GM19467 (cell line): ENCODE results near the gene SLC35F3.

ENCODE experiments used
- ATAC-seq: cut with Tn5 transposase; IDR thresholded peaks from one replicate; pipeline ENCODE4 v1.9.1; 2021; ENCODE audit warnings: mild to moderate bottlenecking, moderate library complexity; ENCODE audit not compliant: unreplicated experiment

Gene SLC35F3

DNA sequence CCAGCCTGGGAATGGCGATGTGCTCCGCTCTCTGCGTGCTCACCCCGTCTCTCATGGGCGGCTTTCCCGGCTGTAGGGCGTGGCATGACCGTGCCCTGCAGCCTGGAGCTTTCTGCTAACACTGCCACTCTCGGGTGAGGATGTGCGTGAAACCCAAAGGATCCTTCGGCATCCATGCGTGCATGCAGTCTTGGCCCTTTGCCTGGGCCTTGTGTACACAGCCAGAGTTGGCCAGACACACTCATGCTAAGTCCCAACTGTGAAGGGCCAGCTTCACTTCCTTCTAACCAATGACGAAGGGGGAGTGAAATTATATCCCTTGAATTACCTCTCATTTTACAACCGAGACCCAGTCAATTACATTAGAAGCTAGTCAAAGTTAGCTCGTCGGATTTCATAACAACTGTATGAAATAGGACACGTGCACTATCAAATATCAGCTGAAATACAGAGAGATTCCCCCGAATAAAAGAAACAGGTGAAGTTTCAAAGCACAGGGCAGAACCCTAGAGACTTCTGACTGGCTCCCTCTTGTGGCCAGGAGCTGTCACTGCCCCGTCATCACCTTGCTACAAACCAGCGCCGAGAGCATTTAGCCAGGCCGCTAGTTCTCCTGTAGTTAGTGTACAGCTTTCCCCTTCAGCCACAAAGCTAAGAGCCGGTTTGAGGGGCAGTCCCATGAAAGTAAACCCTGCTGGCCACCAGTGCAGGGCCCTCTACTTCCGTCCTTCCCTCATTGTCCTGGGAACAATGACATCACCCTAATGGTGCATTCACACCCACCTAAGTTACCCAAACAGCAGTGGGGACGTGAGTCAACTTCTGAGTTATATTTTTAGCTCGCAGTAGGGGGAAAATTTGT lies 405.4 kb downstream of the SLC35F3 start:
- peak; percentile 76 for ATAC-seq

DNA sequence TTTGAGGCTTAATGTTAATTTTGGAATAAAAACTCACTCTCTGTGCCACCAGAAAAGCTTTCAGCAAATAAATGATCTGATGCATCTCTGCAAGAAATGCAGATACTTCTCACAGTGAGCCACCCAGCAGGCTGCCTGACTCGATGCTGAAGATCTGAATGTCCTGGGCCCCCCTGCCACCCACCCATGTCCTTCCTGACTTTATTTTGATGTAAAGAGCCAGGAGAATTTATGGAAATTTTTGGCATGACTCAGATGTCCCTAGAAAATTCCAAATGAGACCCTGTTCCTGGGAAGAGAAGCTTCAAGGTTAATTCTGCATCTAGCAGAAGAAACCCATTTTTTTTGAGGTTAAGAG lies 406.0 kb downstream of the SLC35F3 start:
- no peak for ATAC-seq

DNA sequence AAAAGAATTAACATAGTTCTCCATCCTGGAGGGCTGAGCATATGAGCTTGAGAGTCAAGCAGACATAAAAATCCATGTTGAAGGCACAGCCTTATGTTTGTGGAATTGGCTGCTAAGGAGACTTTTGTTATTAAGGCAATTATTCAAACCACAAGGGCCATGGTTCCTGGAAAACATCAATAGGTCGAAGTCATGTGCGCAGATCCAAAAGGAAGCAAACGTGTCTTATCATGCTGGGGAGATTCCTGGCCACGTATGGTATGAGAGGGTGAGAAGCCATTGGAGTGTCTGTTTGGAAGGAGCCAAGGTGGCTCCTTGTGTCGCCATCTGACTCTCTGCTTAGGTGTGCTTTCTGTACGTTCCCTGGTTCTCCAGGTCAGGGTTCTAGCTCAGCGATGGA lies 406.9 kb downstream of the SLC35F3 start:
- ATAC-seq: no peak

DNA sequence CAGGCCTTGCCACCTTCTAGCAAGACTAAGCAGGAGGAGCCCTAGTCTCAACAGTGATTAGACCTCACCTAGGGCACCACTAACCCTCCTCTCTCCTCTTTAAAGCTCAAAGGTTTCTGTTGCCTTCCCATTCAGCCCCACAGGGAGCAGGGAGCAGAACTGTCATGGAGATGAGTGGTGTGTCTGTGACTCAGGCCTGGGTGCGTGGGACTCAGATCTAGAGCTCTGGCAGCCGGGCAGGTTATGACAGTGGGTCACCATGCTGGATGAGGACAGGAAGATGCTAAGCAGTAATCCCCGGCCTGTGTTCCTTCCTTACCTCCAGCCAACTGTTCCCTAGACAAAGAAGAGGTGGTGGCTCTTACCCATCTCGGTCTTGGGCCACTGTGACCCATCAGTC lies 408.7 kb downstream of the SLC35F3 start:
- no peak for ATAC-seq

DNA sequence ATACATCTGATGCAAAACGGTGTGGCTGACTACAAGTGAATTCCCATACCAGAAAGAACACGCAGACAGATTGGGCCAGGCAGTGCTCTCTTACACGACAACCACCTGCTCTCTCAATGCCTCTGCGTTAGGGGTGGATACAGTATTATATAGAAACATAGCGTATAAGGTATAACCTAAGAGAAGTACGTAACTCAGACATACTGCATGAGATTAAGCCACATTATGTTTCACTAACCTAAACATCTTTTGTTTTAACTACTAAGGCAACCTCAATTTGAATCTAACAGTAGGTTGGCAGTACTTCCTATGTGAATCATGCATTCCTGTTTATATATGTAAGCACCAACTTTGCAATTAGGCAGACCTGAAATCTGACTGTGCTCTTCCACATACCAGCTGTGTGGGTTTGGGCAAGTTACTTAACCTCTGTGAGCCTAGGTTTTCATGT lies 410.6 kb downstream of the SLC35F3 start:
- peak; percentile 61 for ATAC-seq

DNA sequence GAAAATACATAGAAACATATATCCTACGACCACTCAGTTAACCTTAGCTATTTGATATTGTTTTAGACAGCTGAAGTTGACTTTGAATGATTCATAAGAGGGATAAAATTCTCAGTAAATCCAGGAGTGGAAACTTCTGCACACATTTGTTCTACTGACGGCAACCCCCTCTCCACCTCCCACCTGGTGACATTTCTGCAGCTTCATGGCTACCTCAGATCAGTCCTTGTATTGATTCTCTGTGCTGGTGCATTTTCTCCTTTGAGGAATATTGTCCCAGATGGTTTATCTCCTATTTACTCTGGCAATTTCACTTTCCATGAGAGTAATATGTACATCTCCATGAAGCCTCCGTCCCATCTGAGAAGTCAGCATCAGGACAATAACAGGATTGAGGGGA lies 411.1 kb downstream of the SLC35F3 start:
- ATAC-seq: no peak

DNA sequence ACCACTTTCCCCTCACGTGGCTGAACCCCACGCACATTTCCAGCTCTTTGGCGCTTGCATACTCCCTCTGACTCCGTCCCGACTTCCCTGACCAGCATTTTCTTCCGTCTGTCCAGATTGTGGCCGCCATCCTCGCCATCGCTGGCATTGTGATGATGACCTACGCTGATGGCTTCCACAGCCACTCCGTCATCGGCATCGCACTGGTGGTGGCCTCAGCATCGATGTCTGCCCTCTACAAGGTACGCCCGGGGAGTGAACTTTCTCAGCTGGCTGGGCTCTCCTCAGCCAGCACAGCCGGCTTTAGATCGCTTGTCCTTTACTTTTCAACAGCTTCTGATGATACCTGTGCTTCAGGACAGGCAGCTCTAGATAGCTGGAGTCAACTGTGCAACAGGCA lies 412.0 kb downstream of the SLC35F3 start:
- ATAC-seq: no peak

DNA sequence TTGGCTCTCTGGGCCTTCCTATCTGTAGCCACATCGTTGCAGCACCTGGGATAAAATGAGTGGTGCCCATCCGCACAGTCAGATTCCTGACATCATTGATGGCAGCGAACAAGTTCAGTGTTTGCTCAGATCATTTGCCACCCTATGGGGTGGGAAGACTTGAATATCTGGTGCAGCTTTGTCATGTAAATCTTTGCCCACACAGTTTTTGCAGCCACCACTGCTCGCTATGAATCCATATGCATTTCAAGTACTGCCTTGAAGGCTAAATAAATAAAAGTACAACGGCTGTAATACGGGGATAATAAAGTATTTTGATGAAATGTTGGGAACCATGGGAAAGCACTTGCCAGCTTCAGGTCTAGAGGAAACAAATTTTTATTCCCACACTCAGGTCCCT lies 412.5 kb downstream of the SLC35F3 start:
- no peak for ATAC-seq

DNA sequence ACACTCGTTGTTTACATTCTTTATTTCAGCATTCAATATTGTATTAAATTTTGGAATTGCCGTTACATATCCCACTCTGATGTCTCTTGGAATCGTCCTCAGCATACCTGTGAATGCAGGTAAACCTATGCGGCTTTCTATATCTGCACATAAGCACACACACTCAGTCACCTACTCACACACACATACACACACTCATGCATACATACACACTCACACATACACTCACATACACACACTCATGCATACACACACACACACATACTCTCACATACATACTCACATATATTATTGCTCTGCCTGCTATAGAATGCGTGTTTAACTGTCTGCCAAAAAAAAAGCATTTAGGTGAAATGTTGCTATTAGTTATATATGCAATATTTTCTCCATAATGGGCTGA lies 415.6 kb downstream of the SLC35F3 start:
- no peak for ATAC-seq

DNA sequence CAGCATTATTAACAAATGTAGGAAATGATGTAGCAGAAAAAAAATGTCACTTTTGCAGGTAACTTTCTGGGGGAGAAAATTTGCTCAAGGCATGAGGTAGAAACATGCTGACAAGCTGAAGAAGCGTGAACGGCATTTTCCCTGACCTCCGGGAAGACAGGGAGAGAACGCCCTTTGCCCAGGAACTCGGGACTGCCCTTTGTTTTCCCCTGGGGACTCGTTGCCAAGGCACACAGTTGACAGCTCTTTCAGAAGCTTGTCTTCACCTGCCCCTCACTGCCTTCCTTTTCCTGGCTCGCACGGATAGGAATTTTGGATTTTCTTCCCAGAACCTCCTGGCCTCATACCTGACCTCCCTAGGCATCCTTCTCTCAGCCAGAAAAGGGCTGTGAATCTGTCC lies 416.1 kb downstream of the SLC35F3 start:
- ATAC-seq: no peak

DNA sequence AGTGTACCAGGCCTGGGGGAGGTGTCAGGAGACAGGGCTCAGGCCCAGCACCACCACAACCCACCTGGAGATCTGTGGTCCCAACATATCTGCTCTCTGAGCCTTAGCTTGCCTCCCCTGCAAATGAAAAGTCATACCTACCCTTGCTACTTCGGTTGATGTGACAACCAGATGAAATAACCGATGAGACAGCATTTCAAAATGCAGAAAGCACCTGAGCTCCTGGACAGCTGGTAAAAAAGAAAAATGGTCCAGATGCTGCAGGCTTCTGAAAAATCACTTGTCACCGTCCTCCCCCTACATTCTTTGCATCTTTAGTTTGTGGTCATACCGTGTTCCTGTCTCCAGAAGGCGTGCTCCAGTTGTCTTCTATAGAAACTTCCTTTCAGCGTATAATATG lies 416.8 kb downstream of the SLC35F3 start:
- ATAC-seq: no peak

DNA sequence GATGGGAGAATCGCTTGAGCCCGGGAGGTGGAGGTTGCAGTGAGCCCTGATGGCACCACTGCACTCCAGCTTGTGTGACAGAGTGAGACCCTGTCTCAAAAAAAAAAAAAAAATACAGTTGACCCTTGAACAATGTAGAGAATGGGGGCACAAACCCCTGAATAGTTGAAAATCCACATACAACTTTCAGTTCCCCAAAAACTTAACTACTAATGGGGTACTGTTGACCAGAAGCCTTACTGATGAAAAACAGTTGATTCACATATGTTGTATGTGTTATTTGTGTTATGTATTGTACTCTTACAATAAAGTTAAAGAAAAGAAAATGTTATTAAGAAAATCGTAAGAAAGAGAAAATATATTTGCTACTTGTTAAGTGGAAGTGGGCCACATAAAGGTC lies 417.6 kb downstream of the SLC35F3 start:
- ATAC-seq: no peak

DNA sequence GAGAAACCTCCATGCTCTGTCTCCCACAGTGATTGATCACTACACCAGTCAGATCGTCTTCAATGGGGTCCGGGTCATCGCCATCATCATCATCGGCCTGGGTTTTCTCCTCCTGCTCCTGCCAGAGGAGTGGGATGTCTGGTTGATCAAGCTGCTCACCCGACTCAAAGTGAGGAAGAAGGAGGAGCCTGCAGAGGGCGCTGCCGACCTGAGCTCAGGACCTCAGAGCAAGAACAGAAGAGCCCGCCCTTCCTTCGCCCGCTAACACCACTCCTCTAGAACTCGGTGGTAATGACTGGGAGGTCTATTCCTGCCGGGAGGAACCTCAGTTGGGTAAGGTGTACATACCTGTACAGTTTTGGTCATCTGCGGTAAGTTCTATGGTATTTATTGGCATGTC lies 418.5 kb downstream of the SLC35F3 start:
- ATAC-seq: no peak

DNA sequence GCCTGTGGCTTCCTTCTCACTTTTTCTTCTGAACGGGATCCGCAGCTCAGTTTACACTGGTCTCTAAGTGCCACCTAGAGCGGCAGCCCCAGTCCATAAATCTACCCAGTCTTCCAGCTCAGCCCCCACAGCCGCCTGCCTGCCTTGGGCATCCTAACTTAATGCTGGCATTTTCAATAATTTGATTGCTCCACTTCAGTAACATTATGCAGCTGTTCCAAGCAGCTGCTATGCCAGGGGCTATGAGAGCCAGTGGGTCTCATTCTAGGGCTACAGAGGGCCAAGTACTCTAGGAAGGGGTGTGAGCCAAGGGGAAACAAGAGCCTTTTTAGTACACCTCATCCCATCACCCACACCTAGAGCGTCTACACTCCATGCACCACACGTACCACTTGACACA lies 420.3 kb downstream of the SLC35F3 start:
- no peak for ATAC-seq

DNA sequence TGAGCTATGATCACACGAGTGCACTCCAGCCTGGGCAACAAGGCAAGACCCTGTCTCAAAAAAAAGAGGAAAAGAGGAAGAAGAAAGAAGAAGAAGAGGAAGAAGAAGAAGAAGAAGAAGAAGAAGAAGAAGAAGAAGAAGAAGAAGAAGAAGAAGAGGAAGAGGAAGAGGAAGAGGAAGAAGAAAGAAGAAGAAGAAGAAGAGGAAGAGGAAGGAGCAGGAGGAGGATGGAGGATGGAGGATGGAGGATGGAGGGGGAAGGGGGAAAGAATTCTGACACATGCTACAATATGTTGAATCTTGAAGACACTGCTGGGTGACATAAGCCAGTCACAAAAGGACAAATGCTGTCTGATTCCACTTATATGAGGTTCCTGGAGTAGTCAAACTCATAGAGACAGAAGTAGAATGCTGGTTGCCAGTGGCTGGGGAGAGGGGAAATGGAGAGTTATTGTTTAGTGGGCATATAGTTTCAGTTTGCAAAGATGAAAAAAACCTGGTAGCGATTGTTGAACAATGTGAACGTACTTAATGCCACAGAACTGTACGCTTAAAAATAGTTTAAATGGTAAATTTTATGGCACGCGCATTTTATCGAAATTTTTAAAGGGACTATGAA lies 421.5 kb downstream of the SLC35F3 start:
- no peak for ATAC-seq

DNA sequence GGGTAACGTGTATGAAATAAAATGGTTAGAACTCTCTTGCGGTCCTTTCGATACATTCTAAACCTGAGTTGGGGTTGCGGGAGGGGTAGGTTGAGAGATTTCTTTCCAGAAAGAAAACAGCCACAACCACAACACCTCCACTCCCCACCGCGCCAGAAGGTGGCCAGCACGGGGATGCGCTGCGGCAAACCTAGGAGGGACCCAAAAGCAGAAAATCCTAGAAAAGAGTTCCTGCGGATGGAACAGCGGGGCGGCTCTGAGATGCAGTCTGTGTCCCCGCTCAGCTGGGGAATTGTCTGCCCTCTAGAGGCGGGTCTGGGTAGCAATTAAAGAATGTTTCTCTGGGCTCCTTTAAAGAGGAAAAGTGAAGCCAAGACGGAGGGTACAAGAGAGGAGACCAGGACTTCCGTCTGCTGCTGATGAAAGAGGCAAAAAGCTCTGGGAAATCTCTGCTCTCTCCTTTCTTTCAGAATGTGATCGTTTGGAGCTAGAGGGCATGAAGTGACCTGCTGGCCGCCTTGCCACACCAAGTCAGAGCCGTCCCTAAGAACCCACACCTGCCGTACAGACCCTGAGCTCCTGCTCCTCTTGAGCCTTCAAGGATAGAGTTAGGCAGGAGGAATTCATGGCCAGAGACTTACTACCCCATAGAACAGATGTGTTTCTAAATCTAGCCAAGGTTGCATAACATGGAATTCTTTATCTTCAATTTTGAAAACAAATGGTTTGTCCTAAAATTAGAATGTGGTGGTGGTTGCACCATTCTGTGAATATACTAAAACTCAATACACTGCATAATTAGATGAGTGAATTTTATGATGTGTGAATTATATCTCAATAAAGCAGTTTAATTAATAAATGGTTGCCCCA lies 422.3 kb downstream of the SLC35F3 start:
- ATAC-seq: peak; percentile 60

DNA sequence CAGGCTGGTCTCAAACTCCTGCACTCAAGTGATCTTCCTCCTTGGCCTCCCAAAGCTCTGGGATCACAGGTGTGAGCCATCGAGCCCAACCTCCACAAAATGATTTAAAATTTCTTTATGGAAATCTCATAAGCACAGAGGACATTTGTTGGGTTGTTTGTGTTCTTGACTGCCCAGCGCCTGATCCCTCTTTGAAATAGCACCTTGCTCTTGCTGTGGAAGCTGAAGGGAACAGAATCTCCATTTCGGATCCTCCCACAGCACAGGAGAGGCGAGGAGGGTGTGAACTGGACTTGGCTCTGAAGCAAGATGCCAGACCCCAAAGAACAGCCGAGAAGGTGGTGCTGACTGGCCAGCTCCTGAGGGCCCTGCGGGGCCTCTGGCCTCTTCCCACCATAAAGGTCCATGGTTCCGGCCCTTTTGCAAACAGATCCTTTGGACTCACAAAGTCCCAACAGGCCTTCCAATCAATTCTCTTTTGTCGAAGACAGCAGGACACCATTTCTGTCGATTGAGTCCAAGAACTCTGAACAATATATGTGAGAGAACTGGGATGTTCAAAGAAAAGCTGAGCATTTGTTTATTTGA lies 423.2 kb downstream of the SLC35F3 start:
- ATAC-seq: no peak

DNA sequence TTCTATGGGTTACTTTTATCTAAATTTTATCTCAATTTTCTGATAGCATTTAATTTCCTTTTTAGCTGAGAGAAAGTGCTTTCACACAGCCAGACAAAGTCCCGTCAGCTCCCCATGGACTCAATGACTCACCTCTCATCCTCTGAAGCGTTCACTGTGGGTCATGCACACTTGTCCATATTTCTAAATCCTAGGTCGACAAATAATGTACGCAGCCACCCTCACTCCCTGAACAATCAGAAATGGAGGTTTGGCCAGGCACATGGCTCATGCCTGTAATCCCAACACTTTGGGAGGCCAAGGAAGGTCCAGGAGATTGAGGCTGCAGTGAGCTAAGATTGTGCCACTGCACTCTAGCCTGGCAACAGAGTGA lies 426.4 kb downstream of the SLC35F3 start:
- no peak for ATAC-seq

DNA sequence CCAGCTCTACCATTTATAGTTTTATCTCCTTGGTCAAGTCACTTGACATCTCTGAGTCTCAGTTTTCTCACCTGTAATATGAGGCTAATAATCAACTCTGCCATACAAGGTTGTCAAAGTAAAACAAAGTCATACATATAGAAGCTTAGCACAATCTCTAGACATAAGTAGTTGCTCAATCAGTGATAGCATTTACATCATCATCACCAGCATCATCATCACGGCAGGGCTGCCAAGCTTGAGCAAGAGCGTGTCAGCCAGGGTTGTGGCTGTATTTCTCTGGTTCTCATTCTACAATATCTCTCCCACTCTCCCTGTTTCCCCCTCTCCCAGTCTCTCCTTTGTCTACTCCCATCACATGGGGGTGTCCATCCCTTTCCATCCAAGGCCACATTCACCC lies 427.0 kb downstream of the SLC35F3 start:
- ATAC-seq: no peak

DNA sequence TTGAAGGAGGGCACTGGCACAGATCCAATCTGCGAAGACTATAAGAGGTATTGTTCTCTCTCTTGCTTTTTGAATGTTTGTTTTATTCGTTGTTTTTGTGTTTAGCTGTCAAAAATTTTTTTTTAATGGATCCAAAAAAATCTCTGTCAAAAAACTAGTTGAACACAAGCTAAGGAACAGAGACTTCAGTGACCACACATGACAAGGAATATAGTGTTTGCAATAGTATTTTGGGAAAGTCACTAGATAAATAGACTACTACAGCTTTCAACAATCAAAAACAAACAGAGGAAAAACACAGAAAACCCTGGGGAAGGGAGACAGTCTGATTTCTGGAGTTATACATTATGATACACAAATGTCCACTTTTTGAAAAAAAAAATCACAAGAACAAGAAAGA lies 431.9 kb downstream of the SLC35F3 start:
- ATAC-seq: no peak

DNA sequence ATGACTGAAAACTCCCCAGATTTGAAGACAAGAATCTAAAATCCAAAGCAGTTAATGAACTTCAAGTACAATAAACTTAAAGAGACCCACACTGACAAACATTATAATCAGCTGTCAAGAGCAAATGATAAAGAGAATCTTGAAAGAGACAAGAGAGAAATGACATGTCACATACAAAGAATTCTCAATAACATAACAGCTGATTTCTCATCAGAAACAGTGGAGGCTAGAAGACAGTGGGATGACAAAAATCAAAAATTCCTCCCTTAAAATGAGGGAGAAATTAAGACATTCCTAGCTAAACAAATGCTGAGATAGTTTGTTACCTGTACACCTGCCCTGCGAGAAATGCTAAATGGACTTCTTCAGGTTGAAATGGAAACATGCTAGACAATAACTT lies 432.8 kb downstream of the SLC35F3 start:
- ATAC-seq: no peak
